HG02678 (cell line): ENCODE results near the gene PADI1.
"Not testable (repeated sequence)": the region's sequence is repeated elsewhere in the genome, so short reads cannot be mapped to it uniquely, and the experiment has no call there.

Experiments
- ATAC-seq: cut with Tn5 transposase; IDR thresholded peaks from one replicate; pipeline ENCODE4 v1.9.1; 2021; ENCODE audit warnings: mild to moderate bottlenecking, moderate library complexity; ENCODE audit not compliant: unreplicated experiment

The PADI1 gene

DNA sequence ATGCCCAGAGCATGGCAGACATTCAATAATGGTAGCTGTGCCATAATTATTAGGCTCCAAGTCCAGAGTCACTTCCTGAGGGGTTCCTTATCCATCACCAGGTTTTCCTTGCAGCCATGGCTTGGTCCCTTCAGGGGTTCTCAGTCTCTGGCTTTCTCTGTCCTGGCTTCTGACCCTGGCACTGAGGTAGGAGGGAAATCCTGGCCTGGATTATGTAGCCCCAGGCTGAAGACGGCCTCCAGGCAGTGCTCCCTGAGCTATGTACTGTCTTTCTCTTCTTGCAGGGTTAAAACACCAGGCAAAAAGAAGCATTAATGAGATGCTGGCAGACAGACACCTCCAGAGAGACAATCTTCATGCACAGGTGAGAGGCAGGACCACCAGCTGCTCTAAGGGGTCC lies 34.5 kb downstream of the PADI1 start:
- ATAC-seq: no peak

DNA sequence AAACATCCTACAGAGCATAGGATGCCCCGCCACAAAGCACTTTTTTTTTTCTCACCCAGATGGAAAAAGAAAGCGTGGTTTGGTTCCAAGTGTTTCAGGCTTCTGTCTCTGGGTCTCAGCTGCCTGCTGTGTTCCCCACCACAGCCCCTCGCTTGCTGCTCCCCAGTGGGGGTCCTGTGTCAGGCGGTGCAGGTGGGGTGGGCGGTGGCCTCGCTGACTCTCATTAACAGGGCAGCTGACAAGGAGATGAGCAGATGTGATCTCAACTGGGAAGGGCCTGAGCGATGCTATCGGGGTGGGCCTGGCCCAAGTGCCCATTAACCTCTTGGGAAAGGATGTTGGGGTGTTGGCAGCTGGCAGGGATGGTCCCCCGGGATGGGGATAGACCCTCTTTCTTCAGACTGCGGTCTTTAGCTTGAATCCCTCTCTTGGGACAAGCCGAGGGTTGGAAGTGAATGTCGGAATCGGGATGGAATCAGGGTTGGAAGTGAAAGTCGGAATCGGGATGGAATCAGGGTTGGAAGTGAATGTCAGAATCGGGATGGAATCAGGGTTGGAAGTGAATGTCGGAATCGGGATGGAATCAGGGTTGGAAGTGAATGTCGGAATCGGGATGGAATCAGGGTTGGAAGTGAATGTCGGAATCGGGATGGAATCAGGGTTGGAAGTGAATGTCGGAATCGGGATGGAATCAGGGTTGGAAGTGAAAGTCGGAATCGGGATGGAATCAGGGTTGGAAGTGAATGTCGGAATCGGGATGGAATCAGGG lies 36.3 kb downstream of the PADI1 start:
- not testable (repeated sequence) for ATAC-seq

DNA sequence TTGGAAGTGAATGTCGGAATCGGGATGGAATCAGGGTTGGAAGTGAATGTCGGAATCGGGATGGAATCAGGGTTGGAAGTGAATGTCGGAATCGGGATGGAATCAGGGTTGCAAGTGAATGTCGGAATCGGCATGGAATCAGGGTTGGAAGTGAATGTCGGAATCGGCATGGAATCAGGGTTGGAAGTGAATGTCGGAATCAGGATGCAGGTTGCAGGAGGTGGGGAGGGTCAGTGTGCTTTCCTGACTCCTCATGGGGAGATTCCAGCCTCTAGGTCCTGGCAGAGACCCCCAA lies 36.8 kb downstream of the PADI1 start:
- ATAC-seq: not testable (repeated sequence)

DNA sequence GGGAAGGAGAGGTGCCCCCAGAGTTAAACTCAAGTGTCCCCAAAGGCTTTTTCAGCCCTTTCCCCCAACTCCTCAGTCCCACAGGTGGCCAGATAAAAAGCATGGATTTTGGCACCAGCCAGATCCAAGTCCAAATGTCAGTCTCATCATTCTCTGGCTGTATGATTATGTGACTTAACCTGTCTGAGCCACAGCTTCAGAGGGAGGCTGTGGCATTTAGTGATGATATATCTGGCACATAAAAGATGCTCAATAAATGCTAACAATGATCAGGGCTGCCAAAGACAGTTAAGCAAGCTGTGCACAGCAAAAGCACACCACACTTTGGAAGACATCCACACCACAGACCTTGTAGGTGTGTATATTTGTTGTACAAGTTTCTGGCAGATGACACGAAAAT lies 38.3 kb downstream of the PADI1 start:
- no peak for ATAC-seq

DNA sequence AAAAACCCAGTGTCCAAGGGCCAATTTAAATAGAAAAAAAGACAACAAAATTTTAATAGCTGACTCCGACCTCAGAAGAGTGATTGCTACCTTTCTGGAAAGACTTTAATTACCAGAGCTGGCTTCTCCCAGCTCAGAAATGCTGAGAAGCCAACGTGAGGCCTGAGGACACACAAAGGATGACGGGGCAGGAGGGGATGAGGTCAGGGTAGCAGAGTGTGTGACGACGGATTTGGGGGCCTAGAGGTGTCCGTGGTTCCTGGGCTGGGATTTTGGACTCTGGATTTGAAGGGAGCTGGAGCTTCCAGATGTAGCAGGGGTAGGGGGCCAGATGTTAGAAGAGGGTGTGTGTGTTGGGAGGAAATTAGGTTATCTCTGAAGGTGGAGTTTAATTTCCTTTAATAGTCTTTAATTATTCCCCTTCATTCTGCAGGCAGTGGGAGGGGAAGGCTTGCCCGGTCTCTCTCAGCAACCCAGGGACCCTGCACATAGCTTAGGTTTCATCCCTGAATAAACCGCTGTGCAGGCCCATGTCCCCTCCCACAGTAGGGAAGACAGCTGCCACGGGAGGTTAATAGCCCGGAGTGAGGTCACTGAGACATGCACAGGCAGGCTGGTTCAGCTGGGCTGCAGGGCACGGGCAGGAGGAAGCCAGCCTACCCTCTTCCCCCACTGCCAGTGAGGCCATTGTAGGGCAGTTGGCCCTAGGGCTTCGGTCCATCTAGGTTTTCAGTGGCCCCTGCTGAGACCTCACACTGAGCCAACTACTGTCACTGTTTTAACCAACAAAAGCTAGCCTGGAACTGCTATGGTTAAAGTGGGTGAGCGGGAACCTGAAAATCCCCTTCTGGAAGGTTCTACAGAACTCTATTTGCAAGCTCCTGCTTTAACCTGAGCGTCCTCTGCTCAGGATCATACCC lies 40.2 kb downstream of the PADI1 start:
- no peak for ATAC-seq

DNA sequence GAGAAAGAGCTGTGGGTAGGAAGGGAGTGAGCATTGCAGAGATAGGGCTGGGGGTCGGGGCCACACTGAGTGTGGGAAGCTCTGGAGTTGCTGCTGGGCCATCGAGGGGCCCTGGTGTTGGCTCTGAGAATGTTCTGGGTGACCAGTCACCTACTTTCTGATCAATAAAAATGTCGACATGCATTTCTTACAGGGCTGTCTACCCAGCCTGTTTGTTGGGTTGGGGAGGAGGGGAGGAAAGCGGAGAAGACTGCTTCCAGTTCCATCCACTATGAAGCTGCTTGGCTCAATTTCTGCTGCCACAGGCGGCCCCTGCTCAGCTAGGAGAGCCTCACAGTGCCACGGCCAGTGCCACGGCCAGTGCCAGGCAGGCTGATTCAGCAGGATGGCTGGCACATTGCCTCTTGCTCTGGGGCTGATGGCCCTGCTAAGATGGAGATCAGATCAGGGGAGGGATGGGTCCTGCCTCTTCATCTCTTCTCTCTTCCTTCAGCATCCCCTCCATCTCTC lies 40.9 kb downstream of the PADI1 start:
- ATAC-seq: no peak

DNA sequence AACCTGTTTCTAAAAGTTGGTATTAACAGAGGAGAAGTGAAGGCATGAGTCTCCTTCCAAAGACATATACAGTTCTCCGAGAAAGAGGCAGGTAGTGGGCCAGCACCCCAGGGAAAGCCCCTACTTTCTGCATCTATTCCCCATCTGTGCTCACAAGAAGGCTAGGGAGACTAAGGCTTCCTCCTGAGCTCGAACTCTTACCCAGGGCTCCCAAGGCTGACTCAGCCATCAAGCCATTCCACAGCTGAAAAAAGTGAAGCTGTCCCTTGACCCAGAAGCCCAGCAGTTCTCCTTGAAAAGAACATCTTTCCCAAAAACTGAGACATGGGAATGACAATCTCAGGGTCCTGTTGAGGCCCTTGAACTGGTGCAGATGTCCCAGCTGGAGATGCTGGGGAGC lies 42.0 kb downstream of the PADI1 start:
- ATAC-seq: no peak

DNA sequence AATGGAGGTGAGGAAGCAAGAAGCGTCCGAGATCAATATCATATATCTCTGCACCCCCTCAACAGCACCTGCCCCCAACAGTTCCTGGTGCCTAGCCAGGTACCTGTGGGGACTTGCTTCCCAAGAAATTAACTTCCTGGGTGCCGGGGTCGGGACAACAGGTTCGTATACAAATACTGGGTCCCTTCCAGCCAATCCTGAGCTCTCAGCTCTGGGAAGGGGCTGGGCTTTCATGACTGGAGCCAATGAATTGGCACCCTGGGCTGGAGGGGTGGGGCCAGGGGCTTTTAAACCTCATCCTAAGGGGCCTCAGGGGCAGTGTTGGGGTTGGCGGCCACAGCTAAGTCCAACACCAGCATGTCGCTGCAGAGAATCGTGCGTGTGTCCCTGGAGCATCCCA lies 43.9 kb downstream of the PADI1 start, which contains the start of gene PADI3:
TSS of gene PADI3 (plus strand) at position 318 of the 400 bp plus-strand sequence. CDS start at position 358, 40 bp downstream.
- no peak for ATAC-seq

DNA sequence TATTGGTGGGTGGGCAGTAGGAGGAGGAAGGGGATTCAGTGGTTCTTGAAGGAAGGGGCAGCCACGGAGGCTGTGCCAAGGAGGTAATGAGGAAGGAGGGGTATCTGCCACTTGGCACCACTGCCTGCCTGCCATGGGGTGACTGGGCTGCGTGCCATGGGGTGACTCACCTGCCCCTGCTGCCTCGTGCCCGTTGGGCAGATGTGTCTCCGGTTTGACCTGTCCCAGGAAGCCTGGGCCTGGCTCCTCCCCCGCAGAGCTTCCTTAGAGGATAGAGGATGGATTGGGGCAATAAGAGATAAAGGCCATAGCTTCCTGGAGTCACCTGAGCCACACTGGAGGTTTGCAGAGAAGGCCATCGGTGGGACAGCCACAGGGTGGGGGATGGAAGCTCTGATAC lies 45.7 kb downstream of the PADI1 start:
- ATAC-seq: no peak

DNA sequence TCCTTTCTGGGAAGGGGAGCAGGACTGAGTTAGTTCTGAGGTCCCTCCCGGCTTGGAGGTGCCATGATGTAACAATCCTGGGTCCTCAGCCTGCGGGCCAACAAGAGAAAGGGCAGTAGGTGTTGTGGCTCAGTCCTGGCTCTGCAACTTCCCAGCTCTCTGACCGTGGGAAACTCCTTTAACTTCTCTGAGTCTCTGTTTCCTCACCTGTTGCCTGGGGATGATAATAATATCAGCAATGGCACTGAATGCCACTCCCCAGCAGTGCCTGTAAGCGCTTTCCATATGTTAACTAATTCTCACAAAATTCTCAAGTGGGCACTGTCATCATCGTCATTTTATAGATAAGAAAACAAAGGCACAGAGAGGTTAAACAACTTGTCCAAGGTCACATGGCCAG lies 46.3 kb downstream of the PADI1 start:
- no peak for ATAC-seq

DNA sequence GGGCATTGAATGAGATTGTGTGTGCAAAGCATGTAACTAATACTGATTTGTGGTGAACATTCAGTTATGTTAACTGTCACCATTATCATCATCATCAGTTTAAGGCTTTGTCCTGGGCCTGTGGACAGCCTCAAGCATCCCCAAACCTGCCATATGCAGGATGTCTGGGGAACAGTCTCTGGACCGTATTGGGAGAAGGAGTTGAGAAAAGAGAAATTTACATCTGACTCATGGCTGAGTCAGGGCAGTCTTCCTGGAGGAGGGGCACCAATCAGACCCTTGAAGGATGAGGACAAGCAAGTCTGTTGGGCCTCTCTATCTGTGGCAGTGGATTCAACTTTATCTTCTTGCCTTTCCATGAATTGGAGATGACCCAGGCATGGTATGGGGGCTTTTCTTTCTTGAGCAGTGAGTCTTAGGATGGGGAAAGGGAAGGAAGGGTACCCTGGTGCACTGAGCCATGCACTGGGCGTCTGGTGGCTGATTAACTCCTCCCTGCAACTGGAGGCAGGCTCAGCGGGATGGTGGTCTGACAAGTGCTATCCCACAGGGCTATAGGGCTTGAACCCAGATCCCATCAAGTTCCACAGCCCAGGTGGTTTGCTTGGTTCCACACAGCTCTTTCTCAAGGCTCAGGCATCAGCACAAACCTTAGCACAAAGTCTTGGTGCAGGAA lies 46.9 kb downstream of the PADI1 start:
- no peak for ATAC-seq

DNA sequence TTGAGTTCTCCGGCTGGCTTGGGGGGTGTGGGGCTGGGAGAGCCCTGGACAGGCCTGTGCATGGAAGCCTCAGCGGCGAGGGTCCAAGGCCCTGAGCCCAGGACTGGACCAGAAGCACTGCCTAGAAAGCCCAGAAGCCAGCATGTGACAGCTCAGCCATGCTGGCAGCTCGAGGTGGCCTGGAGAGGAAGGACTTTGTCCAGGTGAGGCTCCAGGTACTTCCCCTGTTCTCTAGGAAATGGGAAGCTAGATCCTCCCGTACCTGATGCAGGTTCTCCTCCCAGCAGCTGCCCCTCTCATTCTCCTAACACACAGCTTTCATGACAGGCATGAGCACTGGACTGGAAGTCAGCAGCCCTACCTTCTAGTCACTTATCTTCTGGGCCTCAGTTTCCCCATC lies 50.4 kb downstream of the PADI1 start:
- ATAC-seq: no peak

DNA sequence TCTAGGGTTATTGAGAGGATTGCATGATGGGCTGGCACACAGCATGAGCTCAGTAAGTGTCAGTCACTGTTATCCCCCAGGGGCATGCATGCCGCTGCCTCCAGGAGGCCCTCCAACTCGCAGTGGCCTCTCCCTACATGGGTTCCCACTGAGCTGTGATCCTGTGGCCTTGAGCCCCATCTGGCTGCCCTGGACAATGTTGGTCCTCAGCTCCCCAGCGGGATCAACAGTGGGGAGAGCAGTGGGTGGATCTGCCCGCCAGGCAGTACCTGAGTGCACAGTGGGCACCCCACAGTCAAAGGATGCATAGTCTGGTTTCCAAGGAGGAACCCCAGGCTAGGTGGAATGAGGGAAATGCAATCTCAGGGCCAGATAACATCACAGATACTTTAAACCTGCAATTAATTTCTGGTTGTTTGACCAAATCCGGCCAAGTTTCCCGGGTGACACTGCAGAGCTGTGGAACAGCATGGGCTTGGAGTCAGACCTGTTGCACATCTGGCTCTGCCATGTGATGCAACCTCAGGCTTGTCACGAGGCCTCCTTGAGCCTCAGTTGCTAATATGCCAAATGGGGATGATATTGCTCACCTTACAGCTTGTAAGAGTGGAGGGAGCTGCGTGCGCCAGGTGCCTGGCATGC lies 53.3 kb downstream of the PADI1 start:
- no peak for ATAC-seq

DNA sequence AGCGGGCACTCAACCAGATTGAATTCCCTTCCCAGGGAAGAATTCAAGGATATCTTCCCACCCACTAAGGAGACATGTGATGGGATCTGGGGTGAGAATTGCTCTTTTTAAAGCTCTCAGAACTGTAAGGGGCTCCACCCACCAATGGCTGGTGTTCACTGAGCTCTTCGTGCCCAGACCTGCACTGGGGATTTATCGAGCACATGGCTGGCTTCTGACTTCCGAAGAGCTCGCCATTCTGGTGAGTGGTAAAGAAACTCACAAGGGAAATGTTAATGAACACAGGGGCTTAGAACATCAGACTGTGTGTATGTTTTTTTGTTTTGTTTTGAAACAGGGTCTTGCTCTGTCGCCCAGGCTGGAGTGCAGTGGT lies 53.8 kb downstream of the PADI1 start:
- no peak for ATAC-seq

DNA sequence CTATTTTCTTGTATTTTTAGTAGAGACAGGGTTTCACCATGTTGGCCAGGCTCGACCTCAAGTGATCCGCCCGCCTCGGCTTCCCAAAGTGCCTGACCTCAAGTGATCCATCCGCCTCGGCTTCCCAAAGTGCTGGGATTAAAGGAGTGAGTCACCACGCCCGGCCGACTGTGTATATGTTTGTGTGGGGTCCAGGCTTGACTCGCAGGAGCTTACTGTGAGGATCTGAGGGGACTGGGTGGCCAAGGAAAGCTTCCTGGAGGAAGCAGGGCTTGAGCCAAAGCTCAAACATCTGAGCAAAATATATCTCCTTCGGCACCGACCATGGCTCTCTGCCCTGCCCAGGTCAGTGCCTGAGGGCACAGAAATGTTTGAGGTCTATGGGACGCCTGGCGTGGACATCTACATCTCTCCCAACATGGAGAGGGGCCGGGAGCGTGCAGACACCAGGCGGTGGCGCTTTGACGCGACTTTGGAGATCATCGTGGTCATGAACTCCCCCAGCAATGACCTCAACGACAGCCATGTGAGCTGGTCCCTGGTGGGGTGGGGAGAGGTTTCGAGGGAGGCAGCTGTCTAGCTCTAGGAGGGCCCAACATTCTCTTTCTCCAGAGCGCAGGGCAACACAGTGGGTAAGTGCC lies 54.4 kb downstream of the PADI1 start:
- ATAC-seq: no peak

DNA sequence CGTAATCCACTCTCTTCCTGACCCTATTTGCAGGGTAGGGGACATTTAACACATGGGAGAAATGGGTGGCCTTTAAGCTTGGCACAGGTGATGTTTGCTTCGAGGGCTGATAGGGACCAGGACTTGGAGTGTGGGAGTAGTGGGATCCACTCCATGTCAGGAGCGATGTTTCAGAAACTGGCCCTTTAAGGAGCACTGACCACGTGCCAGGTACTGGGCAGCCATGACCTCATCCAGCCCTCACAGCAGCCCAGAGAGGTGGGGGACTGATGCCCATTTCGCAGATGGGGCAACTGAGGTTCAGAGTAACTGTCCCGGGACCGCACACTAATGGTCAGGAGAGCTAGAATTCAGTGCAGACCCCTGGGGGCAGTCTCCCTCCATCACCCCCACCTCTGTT lies 55.3 kb downstream of the PADI1 start:
- no peak for ATAC-seq

DNA sequence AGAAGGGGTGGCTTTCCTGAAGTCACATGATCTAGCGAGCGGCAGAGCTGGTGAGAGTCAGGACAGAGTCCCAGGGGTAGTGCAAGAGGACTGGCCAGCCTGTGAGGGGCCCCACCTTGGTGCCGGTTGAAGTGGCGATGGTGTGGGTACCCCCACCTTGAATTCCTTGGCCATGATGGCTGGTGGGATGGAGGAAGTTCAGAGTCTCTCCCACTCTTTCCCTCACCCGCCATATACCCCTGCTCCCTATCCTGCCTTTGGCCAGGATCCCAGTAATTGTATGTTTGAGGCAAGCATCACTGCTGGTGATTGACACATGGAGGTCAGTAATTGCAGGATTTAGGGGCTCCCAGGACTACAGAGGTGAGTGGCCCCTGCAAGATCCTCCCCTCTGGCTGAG lies 55.8 kb downstream of the PADI1 start:
- ATAC-seq: no peak

DNA sequence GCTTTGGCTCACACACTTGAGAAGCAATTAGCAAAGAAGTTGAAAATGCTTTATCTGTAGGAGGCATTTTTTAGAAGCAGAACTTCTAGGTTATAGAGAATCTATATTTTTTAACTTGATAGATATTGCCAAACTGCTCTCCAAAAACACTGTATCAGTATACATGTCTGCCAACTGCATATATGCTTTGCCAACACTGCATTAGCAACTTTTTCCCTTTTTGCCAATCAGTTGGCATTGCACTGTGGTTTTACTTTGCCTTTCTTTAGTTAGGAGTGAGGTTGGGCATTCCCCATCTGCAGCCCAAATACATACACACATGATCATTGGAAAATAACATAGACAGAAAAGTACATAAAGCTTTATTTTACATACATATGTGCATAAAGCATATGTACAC lies 59.0 kb downstream of the PADI1 start:
- ATAC-seq: no peak

DNA sequence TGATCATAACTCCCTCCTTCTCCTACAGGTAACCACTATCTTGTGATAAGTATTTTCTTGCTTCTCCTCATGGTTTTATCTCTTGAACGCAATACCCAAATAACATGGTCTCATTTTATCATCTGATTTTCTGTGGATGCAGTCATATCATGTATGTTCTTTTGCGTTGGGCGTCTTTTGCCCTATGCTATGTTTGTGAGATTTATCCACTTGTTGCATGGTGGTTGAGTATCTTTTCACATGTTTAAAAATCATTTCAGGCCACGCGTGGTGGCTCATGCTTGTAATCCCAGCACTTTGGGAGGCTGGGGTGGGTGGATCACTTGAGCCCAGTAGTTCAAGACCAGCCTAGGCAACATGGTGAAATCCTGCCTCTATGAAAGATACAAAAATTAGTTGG lies 59.5 kb downstream of the PADI1 start:
- ATAC-seq: no peak

DNA sequence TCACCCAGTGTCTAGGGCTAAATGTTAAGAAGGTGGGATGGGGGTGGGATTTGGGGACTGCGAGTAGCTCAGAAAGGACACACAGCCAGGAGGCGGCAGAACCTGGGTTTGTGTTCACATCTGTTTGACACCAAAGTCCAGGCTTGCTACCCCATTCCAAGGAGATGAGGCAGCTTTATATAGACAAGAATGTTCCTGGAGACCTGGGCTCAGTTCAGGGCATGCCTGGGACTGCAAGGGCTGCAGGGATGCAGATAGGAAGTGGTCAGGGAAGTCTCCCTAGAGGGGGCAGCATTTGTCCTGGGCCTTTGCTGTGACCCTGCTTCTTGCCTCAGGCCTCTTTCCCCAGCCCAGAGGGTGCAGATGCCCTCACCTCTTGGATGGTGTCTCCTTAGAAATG lies 60.2 kb downstream of the PADI1 start:
- ATAC-seq: no peak

DNA sequence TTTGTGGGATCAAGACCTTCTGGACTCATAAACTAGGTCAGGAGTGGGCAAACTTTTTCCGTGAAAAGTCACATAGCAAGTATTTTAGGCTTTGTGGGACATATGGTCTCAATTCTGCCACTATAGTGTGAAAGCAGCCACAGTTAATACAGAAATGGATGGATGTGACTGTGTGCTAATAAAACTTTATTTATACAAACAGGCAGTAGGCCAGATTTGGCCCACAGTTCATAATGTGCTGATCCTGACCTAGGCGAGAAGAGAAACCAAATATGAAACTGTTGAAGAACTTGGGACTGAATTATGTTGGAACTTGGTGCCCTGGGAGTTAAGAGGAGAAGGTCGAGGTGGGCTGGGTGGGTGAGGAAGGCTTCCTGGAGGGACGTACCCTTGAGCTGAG lies 61.0 kb downstream of the PADI1 start:
- ATAC-seq: no peak
